Keratinocyte (primary cell): ENCODE data around the gene USP17L25. TPM values are rescaled to one million over a fixed set of nuclear protein-coding genes. Genes with fewer than 3 reads are reported as not detected.
"Not testable (repeated sequence)": the region's sequence is repeated elsewhere in the genome, so short reads cannot be mapped to it uniquely, and the experiment has no call there.

Experiments
- DNase-seq: peaks from one replicate; pipeline ENCODE4 v3.0.0-alpha.2; 2011; ENCODE audit warnings: low read depth, missing footprints, low spot score
- FAIRE-seq: peaks from 2 replicates; lab custom pipeline; 2011; peaks lifted over from hg19 to GRCh38; lab: Jason Lieb, UNC
- H2AFZ ChIP-seq: 2 replicates; pipeline ENCODE4 v1.6.0; 2012; ENCODE audit warnings: low read length, control low read depth, inconsistent platforms; ENCODE audit not compliant: control insufficient read depth
- H3K27ac ChIP-seq: 2 replicates; pipeline ENCODE4 v1.5.1; 2011; ENCODE audit warnings: low read length; ENCODE audit not compliant: control insufficient read depth, insufficient read depth
- H3K27me3 ChIP-seq: 3 replicates; pipeline ENCODE4 v1.6.0; 2011; ENCODE audit warnings: low read length; ENCODE audit not compliant: control insufficient read depth, insufficient read depth; ENCODE audit errors: extremely low read depth
- H3K36me3 ChIP-seq, 2 experiments: 2 replicates in 1 of 2; 3 replicates in 1 of 2; pipeline ENCODE4 v1.5.1; 2011; ENCODE audit warnings: low read length in 2 of 2, mild to moderate bottlenecking in 1 of 2; ENCODE audit not compliant: control insufficient read depth in 2 of 2, insufficient read depth in 2 of 2; ENCODE audit errors: extremely low read depth in 1 of 2
- H3K4me1 ChIP-seq: 3 replicates; pipeline ENCODE4 v1.5.1; 2011; ENCODE audit warnings: low read length; ENCODE audit not compliant: control insufficient read depth, insufficient read depth; ENCODE audit errors: extremely low read depth
- H3K4me2 ChIP-seq: 3 replicates; pipeline ENCODE4 v1.6.0; 2011; ENCODE audit warnings: low read depth, low read length; ENCODE audit not compliant: control insufficient read depth, insufficient read depth; ENCODE audit errors: extremely low read depth
- H3K4me3 ChIP-seq, 3 experiments: fragments of 200-600 bp in 1 of 3; sonication (generic) in 1 of 3; 2 replicates in 2 of 3; 3 replicates in 1 of 3; pipeline ENCODE4 v1.5.1; 2011 to 2016; ENCODE audit warnings: low read length in 3 of 3, mild to moderate bottlenecking in 3 of 3, control low read depth in 2 of 3, inconsistent platforms in 1 of 3, low read depth in 1 of 3, mixed read lengths in 1 of 3, mixed run types in 1 of 3, moderate library complexity in 1 of 3; ENCODE audit not compliant: control insufficient read depth in 2 of 3, insufficient read depth in 2 of 3; ENCODE audit errors: extremely low read depth in 1 of 3
- H3K79me2 ChIP-seq: 2 replicates; pipeline ENCODE4 v1.6.0; 2012; ENCODE audit warnings: low read length; ENCODE audit not compliant: control insufficient read depth, insufficient read depth
- H3K9ac ChIP-seq: 3 replicates; pipeline ENCODE4 v1.6.0; 2011; ENCODE audit warnings: low read length; ENCODE audit not compliant: control insufficient read depth, insufficient read depth; ENCODE audit errors: extremely low read depth
- H3K9me1 ChIP-seq: 3 replicates; pipeline ENCODE4 v1.6.0; 2011; ENCODE audit warnings: low read length; ENCODE audit not compliant: control insufficient read depth, insufficient read depth; ENCODE audit errors: extremely low read depth
- H3K9me3 ChIP-seq: 2 replicates; pipeline ENCODE4 v1.5.1; 2012; ENCODE audit warnings: low read depth, low read length; ENCODE audit not compliant: control insufficient read depth
- H4K20me1 ChIP-seq: 3 replicates; pipeline ENCODE4 v1.6.0; 2011; ENCODE audit warnings: low read length; ENCODE audit not compliant: control insufficient read depth, insufficient read depth; ENCODE audit errors: extremely low read depth
- dilution Hi-C: fragments of 300-500 bp; cut with MboI; formaldehyde crosslinking; loops from one replicate; pipeline ENCODE4 v1.7.0; 2020; ENCODE audit warnings: low sequenced_read_pairs; ENCODE audit not compliant: extremely low pct_ligation_motif_present
- polyA plus RNA-seq, 5 experiments: library from polyadenylated mRNA; depleted of rRNA in 3 of 5; stranded (reverse) in 3 of 5; stranded (forward) in 1 of 5; unstranded in 1 of 5; fragments of >200 nt; gene quantifications; 1 replicate in 1 of 5; 2 replicates in 3 of 5; 3 replicates in 1 of 5; pipeline versions ENCODE4 v1.2.1 to v1.2.3, GENCODE V29; 2011 to 2012; ENCODE audit warnings: missing spikeins in 2 of 5, low read depth in 1 of 5, low replicate concordance in 1 of 5

The USP17L25 gene
- polyA plus RNA-seq, 1 donor (not counting 4 experiments of a cell fraction or from before 2014, with no cell fraction given) = not detected

GRCh38 chr4:9339103-9339502 is 9.4 kb downstream of the USP17L25 start, which contains the start of gene USP17L5:
USP17L5 (plus strand) TSS chr4:9339403; CDS start chr4:9339403, 0 bp downstream.
- H3K27ac ChIP-seq, DNase-seq, H3K79me2 ChIP-seq, H3K36me3 ChIP-seq, H2AFZ ChIP-seq, FAIRE-seq, H4K20me1 ChIP-seq, H3K4me3 ChIP-seq, H3K9ac ChIP-seq, H3K27me3 ChIP-seq, H3K4me1 ChIP-seq, H3K9me1 ChIP-seq, dilution Hi-C loops, H3K4me2 ChIP-seq, H3K9me3 ChIP-seq: not testable (repeated sequence)

GRCh38 chr4:9343848-9344247 is 14.1 kb downstream of the USP17L25 start, which contains the start of gene USP17L27:
USP17L27 (plus strand) TSS chr4:9344148; CDS start chr4:9344148, 0 bp downstream.
- H3K4me2 ChIP-seq, H3K9me1 ChIP-seq, H3K9ac ChIP-seq, dilution Hi-C loops, DNase-seq, H3K4me1 ChIP-seq, H4K20me1 ChIP-seq, H3K27ac ChIP-seq, H3K9me3 ChIP-seq, H3K27me3 ChIP-seq, H3K4me3 ChIP-seq, H2AFZ ChIP-seq, H3K79me2 ChIP-seq, H3K36me3 ChIP-seq, FAIRE-seq: not testable (repeated sequence)

- FAIRE-seq, dilution Hi-C loops, H3K9me1 ChIP-seq, H3K4me2 ChIP-seq, H3K4me3 ChIP-seq, H3K27ac ChIP-seq, H3K4me1 ChIP-seq, H3K27me3 ChIP-seq, H2AFZ ChIP-seq, H3K36me3 ChIP-seq, H3K9me3 ChIP-seq, H3K9ac ChIP-seq, H3K79me2 ChIP-seq, DNase-seq, H4K20me1 ChIP-seq: not testable (repeated sequence)
Observed at GRCh38 chr4:9348593-9348992, 18.9 kb downstream of the USP17L25 start, which contains the start of gene USP17L28. USP17L28 (plus strand) TSS chr4:9348893; CDS start chr4:9348893, 0 bp downstream.

GRCh38 chr4:9350866-9351265 is 21.2 kb downstream of the USP17L25 start:
- H3K9ac ChIP-seq, H3K4me3 ChIP-seq, H3K27me3 ChIP-seq, H3K4me1 ChIP-seq, DNase-seq, FAIRE-seq, dilution Hi-C loops, H4K20me1 ChIP-seq, H3K9me3 ChIP-seq, H2AFZ ChIP-seq, H3K36me3 ChIP-seq, H3K4me2 ChIP-seq, H3K79me2 ChIP-seq, H3K9me1 ChIP-seq, H3K27ac ChIP-seq: not testable (repeated sequence)

- DNase-seq, H3K9me1 ChIP-seq, H3K4me2 ChIP-seq, FAIRE-seq, H3K79me2 ChIP-seq, H4K20me1 ChIP-seq, dilution Hi-C loops, H3K36me3 ChIP-seq, H3K9ac ChIP-seq, H2AFZ ChIP-seq, H3K9me3 ChIP-seq, H3K27ac ChIP-seq, H3K4me1 ChIP-seq, H3K4me3 ChIP-seq, H3K27me3 ChIP-seq: not testable (repeated sequence)
Observed at GRCh38 chr4:9353338-9353737, 23.6 kb downstream of the USP17L25 start, which contains the start of gene USP17L29. USP17L29 (plus strand) TSS chr4:9353638; CDS start chr4:9353638, 0 bp downstream.
